ENCODE data around the gene ASB8. TPM values are rescaled to one million over a fixed set of nuclear protein-coding genes. Genes with fewer than 3 reads are reported as not detected.

The ASB8 gene
- total RNA-seq, 1 experiment from 2014 or later = 34.4 TPM

GRCh38 chr12:48189331-48190125, 32.2 kb upstream of the ASB8 start:
- H3K27me3 ChIP-seq (ENCODE audit: low read length) = no peaks in the 10 kb centered on the region
- POLR2A ChIA-PET (ENCODE audit: unreplicated experiment) = no interaction called here
- no peaks in the 10 kb centered on the region for H3K9me3 ChIP-seq (ENCODE audit: low read length)
- no TSS peak for BruUV-seq (replicated peaks)
- no peaks in the 10 kb centered on the region for H3K79me2 ChIP-seq (ENCODE audit: low read length)
- CTCF ChIA-PET = interaction anchor here (0.6 to 1.0 kb wide), 3 partner anchors 18 to 368 kb away, joined by 3 to 5 read pairs (median 3); no protein-coding TSS in a partner anchor
- TF ChIP-seq CTCF (conservative IDR thresholded peaks at IDR 0.05; ENCODE audit: low read depth, low read length) (peak; percentile 87), EZH2phosphoT487 (IDR thresholded peaks at IDR 0.05; ENCODE audit: borderline replicate concordance, low read length) (no peak)
- intact Hi-C loops (cut with micrococcal nuclease) = loop anchor here (1.0 to 10.0 kb wide), 3 partner anchors 105 to 285 kb away; partner anchors contain the start of gene VDR
- H3K36me3 ChIP-seq (ENCODE audit: low read depth, low read length) = no peaks in the 10 kb centered on the region
- DNase-seq = peak; percentile 85
- H2AFZ ChIP-seq (ENCODE audit: low read length) = no peak overlapping the region
- H3K4me2 ChIP-seq (ENCODE audit: low read length) = no peak overlapping the region
- H3K9ac ChIP-seq (ENCODE audit: low read length) = no peak overlapping the region
- H3K9me2 ChIP-seq (replicated peaks; ENCODE audit: low read length) = no peaks in the 10 kb centered on the region
- H3K4me3 ChIP-seq (ENCODE audit: low read length) = no peak overlapping the region
- H3F3A ChIP-seq (ENCODE audit: low read length, unreplicated experiment) = no peaks in the 10 kb centered on the region
- ATAC-seq = peak; percentile 82
- no peaks in the 10 kb centered on the region for H4K20me1 ChIP-seq (ENCODE audit: low read length)
- H3K27ac ChIP-seq (ENCODE audit: low read length) = no peak overlapping the region
- peaks cover 19% of the 10 kb centered on the region for H3K4me1 ChIP-seq (ENCODE audit: insufficient read depth, low read length)

- H2AFZ ChIP-seq (ENCODE audit: low read length) = no peak overlapping the region
- intact Hi-C loops (cut with micrococcal nuclease) = loop anchor here (10.0 kb wide), 1 partner anchor 283 kb away; the partner anchor contains the start of gene VDR
- H3K4me2 ChIP-seq (ENCODE audit: low read length) = no peak overlapping the region
- H3K27ac ChIP-seq (ENCODE audit: low read length) = no peak overlapping the region
- DNase-seq (no peak), ATAC-seq (no peak)
- POLR2A ChIA-PET (ENCODE audit: unreplicated experiment) = interaction anchor here (0.6 kb wide), 1 partner anchor 141 kb away, joined by 4 read pairs; no protein-coding TSS in a partner anchor
- no peaks in the 10 kb centered on the region for H3K9me2 ChIP-seq (replicated peaks; ENCODE audit: low read length)
- H3F3A ChIP-seq (ENCODE audit: low read length, unreplicated experiment) = no peaks in the 10 kb centered on the region
- H3K9ac ChIP-seq (ENCODE audit: low read length) = no peak overlapping the region
- no peak overlapping the region for H3K4me3 ChIP-seq (ENCODE audit: low read length)
- H3K79me2 ChIP-seq (ENCODE audit: low read length) = no peaks in the 10 kb centered on the region
- H4K20me1 ChIP-seq (ENCODE audit: low read length) = no peaks in the 10 kb centered on the region
- no peaks in the 10 kb centered on the region for H3K36me3 ChIP-seq (ENCODE audit: low read depth, low read length)
- BruUV-seq (replicated peaks) = no TSS peak
- CTCF ChIA-PET = no interaction called here
- H3K4me1 ChIP-seq (ENCODE audit: insufficient read depth, low read length) = peaks cover 7% of the 10 kb centered on the region; the same call in 1 of the 2 replicates
- no peaks in the 10 kb centered on the region for H3K9me3 ChIP-seq (ENCODE audit: low read length)
- H3K27me3 ChIP-seq (ENCODE audit: low read length) = peaks cover 5% of the 10 kb centered on the region
- no peak for TF ChIP-seq CTCF (conservative IDR thresholded peaks at IDR 0.05; ENCODE audit: low read depth, low read length)
Observed at GRCh38 chr12:48187916-48188695, 30.8 kb upstream of the ASB8 start.
